Activated CD4-positive, alpha-beta T cell treated with anti-CD3 and anti-CD28 coated beads, Interleukin-2, amount 10 ng/mL, durations not matched to agents 7 days and 5 days (primary cell): ENCODE data around the gene PCED1B. TPM values are rescaled to one million over a fixed set of nuclear protein-coding genes. Genes with fewer than 3 reads are reported as not detected.

Experiments used
- CTCF ChIA-PET: fragments of 350-600 bp; sonication (Branson Sonifier 250); formaldehyde crosslinking; loops from one replicate; lab custom pipeline; 2021; ENCODE audit warnings: antibody characterized with exemption; lab: Charles Lee
- POLR2A ChIA-PET: fragments of 350-600 bp; sonication (Branson Sonifier 250); formaldehyde crosslinking; loops from one replicate; lab custom pipeline; 2021; ENCODE audit warnings: antibody characterized with exemption; lab: Charles Lee
- DNase-seq: peaks from one replicate; pipeline ENCODE4 v3.0.0-alpha.2; 2020
- H3K27ac Mint-ChIP-seq: one replicate; pipeline ENCODE4 v1.8.0; 2021; ENCODE audit warnings: mild to moderate bottlenecking, moderate library complexity, mixed read lengths
- H3K27me3 Mint-ChIP-seq: one replicate; pipeline ENCODE4 v1.8.0; 2021; ENCODE audit warnings: mixed read lengths
- H3K36me3 Mint-ChIP-seq: one replicate; pipeline ENCODE4 v1.8.0; 2021; ENCODE audit warnings: low read depth, mixed read lengths
- H3K4me1 Mint-ChIP-seq: one replicate; pipeline ENCODE4 v1.8.0; 2021; ENCODE audit warnings: mixed read lengths
- H3K4me3 Mint-ChIP-seq: one replicate; pipeline ENCODE4 v1.8.0; 2021; ENCODE audit warnings: mild to moderate bottlenecking, moderate library complexity, mixed read lengths
- H3K9me3 Mint-ChIP-seq: one replicate; pipeline ENCODE4 v1.8.0; 2021; ENCODE audit warnings: mixed read lengths
- total RNA-seq, 2 experiments: library from RNA; stranded (reverse); gene quantifications; one replicate each; pipeline ENCODE4 v1.2.3, GENCODE V29; 2021

Gene PCED1B
- total RNA-seq, 2 experiments from 2014 or later = 58.7 to 59.7 TPM

DNA sequence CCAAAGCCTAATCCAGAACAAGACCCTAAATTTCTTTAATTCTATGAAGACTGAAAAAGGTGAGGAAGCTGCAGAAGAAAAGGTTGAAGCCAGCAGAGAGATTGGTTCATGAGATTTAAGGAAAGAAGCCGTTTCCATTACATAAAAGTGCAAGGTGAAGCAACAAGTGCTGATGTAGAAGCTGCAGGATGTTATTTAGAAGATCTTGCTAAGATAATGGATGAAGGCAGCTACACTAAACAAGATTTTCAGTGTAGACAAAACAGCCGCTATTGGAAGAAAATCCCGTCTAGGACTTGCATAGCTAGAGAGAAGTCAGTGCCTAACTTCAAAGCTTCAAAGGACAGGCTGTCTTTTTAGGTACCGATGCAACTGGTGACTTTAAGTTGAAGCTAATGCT is 65.8 kb downstream of the PCED1B start:
- Mint-ChIP-seq H3K4me1 (peaks cover 16% of the 10 kb centered on the region), H3K27ac (no peak overlapping the region), H3K9me3 (peaks cover 14% of the 10 kb centered on the region), H3K36me3 (peaks cover 40% of the 10 kb centered on the region), H3K27me3 (no peaks in the 10 kb centered on the region), H3K4me3 (no peak overlapping the region)
- no peak for DNase-seq
- ChIA-PET CTCF (interaction anchor here (0.8 kb wide), 1 partner anchor 10 kb away, joined by 3 read pairs; no protein-coding TSS in a partner anchor), POLR2A (interaction anchor here (0.7 kb wide), 1 partner anchor 268 kb away, joined by 5 read pairs; no protein-coding TSS in a partner anchor)

DNA sequence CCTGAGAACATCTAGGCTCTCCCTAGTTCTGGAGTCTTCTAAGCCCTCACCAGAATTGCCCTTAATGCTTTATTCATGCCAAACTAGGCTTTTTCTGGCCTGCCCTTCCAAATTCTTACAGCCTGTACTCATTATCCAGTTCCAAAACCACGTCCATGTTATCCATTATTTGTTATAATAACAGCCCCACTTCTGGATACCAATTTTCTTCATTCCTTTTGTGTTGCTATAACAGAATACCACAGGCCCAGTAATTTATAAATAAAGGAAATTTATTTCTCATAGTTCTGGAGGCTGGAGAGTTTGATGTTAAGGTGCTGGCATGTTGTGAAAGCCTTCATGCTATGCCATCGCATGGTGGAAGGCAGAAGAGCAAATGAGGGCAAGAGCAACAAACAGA is 68.3 kb downstream of the PCED1B start:
- Mint-ChIP-seq H3K4me1 (peaks cover 16% of the 10 kb centered on the region), H3K4me3 (no peak overlapping the region), H3K27me3 (no peaks in the 10 kb centered on the region), H3K36me3 (peaks cover 37% of the 10 kb centered on the region), H3K9me3 (peaks cover 16% of the 10 kb centered on the region), H3K27ac (no peak overlapping the region)
- CTCF ChIA-PET = no interaction called here
- DNase-seq = no peak
- POLR2A ChIA-PET = no interaction called here

GRCh38 chr12:47149146-47149545 is 69.7 kb downstream of the PCED1B start:
- H3K36me3 Mint-ChIP-seq = peaks cover 37% of the 10 kb centered on the region
- DNase-seq = no peak
- POLR2A ChIA-PET = no interaction called here
- H3K4me1 Mint-ChIP-seq = peaks cover 16% of the 10 kb centered on the region
- CTCF ChIA-PET = interaction anchor here (0.7 to 1.4 kb wide), 2 partner anchors 16 to 177 kb away, joined by 3 read pairs; no protein-coding TSS in a partner anchor
- H3K27me3 Mint-ChIP-seq = no peaks in the 10 kb centered on the region
- peaks cover 16% of the 10 kb centered on the region for H3K9me3 Mint-ChIP-seq
- no peak overlapping the region for H3K4me3 Mint-ChIP-seq
- H3K27ac Mint-ChIP-seq = no peak overlapping the region

- peaks cover 13% of the 10 kb centered on the region for H3K9me3 Mint-ChIP-seq
- DNase-seq = no peak
- H3K36me3 Mint-ChIP-seq = peaks cover 28% of the 10 kb centered on the region
- no peak overlapping the region for H3K4me3 Mint-ChIP-seq
- H3K27ac Mint-ChIP-seq = no peak overlapping the region
- H3K27me3 Mint-ChIP-seq = no peaks in the 10 kb centered on the region
- CTCF ChIA-PET = no interaction called here
- peaks cover 7% of the 10 kb centered on the region for H3K4me1 Mint-ChIP-seq
- POLR2A ChIA-PET = no interaction called here
Measured at GRCh38 chr12:47152095-47152494, 72.7 kb downstream of the PCED1B start.

DNA sequence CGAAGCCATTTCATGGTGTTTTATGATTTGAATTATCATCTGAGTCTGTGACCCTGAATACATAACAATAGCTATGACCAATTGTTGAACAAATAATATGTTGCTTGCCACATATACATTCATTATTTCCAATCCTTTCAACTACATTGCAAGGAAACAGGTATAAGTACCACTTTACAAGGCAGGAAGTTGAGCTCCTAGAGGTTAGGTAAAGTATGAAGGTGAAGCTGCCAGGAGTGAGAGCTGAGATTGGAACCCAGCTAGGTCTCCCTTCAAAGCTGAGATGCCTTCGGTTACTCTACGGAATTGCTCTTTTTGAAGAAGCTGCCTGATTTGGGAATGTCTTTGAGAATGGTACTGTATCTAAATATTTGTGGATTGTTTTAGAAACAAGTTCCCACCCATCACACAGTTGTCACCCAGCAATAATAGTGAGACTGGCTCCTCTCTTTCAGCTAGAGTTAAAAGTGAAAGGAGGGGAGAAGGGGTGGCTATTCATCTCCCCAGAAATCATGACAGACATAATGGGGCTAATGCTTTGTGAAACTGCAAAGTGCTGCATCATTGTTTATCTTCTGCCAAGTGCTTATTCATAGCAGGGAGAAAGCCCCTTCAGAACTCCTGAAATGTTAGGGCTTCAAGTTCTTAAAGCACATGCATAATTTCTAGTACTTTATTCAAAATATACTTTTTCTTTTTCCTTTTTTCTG is 76.2 kb downstream of the PCED1B start:
- peaks cover 16% of the 10 kb centered on the region for H3K9me3 Mint-ChIP-seq
- no peak for DNase-seq
- H3K4me3 Mint-ChIP-seq = no peak overlapping the region
- ChIA-PET POLR2A (no interaction called here), CTCF (no interaction called here)
- H3K4me1 Mint-ChIP-seq = peaks cover 7% of the 10 kb centered on the region
- H3K27me3 Mint-ChIP-seq = no peaks in the 10 kb centered on the region
- no peak overlapping the region for H3K27ac Mint-ChIP-seq
- peaks cover 32% of the 10 kb centered on the region for H3K36me3 Mint-ChIP-seq

GRCh38 chr12:47156167-47156736 is 76.8 kb downstream of the PCED1B start:
- CTCF ChIA-PET = interaction anchor here (0.6 to 1.4 kb wide), 4 partner anchors 9 to 231 kb away, joined by 4 read pairs; no protein-coding TSS in a partner anchor
- no peak for DNase-seq
- no peaks in the 10 kb centered on the region for H3K27me3 Mint-ChIP-seq
- peaks cover 37% of the 10 kb centered on the region for H3K36me3 Mint-ChIP-seq
- peaks cover 10% of the 10 kb centered on the region for H3K4me1 Mint-ChIP-seq
- POLR2A ChIA-PET = no interaction called here
- H3K27ac Mint-ChIP-seq = no peak overlapping the region
- H3K4me3 Mint-ChIP-seq = no peak overlapping the region
- H3K9me3 Mint-ChIP-seq = peaks cover 21% of the 10 kb centered on the region

DNA sequence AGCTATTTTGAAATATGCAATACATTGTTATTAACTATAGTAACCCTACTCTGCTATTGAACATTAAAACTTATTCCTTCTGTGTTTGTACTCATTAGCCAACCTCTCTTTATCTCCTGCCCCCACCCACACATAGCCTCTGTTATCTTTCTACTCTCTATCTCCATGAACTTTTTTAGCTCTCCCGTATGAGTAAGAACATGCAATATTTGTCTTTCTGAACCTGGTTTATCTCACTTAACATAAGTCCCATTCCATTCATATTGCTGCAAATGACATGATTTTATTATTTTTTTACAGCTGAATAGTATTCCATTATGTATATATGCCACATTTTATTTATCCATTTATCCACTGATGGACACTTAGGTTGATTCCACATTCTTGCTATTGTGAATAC is 79.4 kb downstream of the PCED1B start:
- CTCF ChIA-PET = interaction anchor here (1.5 kb wide), 1 partner anchor 34 kb away, joined by 3 read pairs; no protein-coding TSS in a partner anchor
- Mint-ChIP-seq H3K27ac (no peak overlapping the region), H3K4me1 (peaks cover 11% of the 10 kb centered on the region), H3K27me3 (no peaks in the 10 kb centered on the region), H3K36me3 (peaks cover 53% of the 10 kb centered on the region), H3K9me3 (peaks cover 26% of the 10 kb centered on the region), H3K4me3 (no peak overlapping the region)
- POLR2A ChIA-PET = no interaction called here
- no peak for DNase-seq

- ChIA-PET POLR2A (interaction anchor here (0.6 kb wide), 1 partner anchor 50 kb away, joined by 3 read pairs; no protein-coding TSS in a partner anchor), CTCF (no interaction called here)
- H3K4me3 Mint-ChIP-seq = no peak overlapping the region
- H3K36me3 Mint-ChIP-seq = peaks cover 53% of the 10 kb centered on the region
- DNase-seq = no peak
- peaks cover 26% of the 10 kb centered on the region for H3K9me3 Mint-ChIP-seq
- no peak overlapping the region for H3K27ac Mint-ChIP-seq
- peaks cover 11% of the 10 kb centered on the region for H3K4me1 Mint-ChIP-seq
- H3K27me3 Mint-ChIP-seq = no peaks in the 10 kb centered on the region
Measured at GRCh38 chr12:47159348-47159747, 79.9 kb downstream of the PCED1B start.

GRCh38 chr12:47160316-47161244 is 81.2 kb downstream of the PCED1B start:
- ChIA-PET CTCF (no interaction called here), POLR2A (no interaction called here)
- H3K27ac Mint-ChIP-seq = no peak overlapping the region
- DNase-seq = no peak
- no peak overlapping the region for H3K4me3 Mint-ChIP-seq
- peaks cover 26% of the 10 kb centered on the region for H3K9me3 Mint-ChIP-seq
- peaks cover 59% of the 10 kb centered on the region for H3K36me3 Mint-ChIP-seq
- H3K4me1 Mint-ChIP-seq = peaks cover 11% of the 10 kb centered on the region
- H3K27me3 Mint-ChIP-seq = no peaks in the 10 kb centered on the region

- H3K4me1 Mint-ChIP-seq = peaks cover 4% of the 10 kb centered on the region
- H3K9me3 Mint-ChIP-seq = peaks cover 24% of the 10 kb centered on the region
- no peak for DNase-seq
- no peak overlapping the region for H3K4me3 Mint-ChIP-seq
- ChIA-PET CTCF (no interaction called here), POLR2A (no interaction called here)
- H3K27me3 Mint-ChIP-seq = no peaks in the 10 kb centered on the region
- peaks cover 68% of the 10 kb centered on the region for H3K36me3 Mint-ChIP-seq
- H3K27ac Mint-ChIP-seq = no peak overlapping the region
Measured at GRCh38 chr12:47164116-47164515, 84.7 kb downstream of the PCED1B start.

GRCh38 chr12:47164724-47165439 is 85.5 kb downstream of the PCED1B start:
- no peak for DNase-seq
- Mint-ChIP-seq H3K27ac (no peak overlapping the region), H3K9me3 (peaks cover 16% of the 10 kb centered on the region), H3K27me3 (no peaks in the 10 kb centered on the region), H3K4me3 (no peak overlapping the region), H3K36me3 (peaks cover 60% of the 10 kb centered on the region), H3K4me1 (peaks cover 4% of the 10 kb centered on the region)
- CTCF ChIA-PET = interaction anchor here (0.6 to 1.5 kb wide), 4 partner anchors 8 to 52 kb away, joined by 3 to 4 read pairs (median 4); no protein-coding TSS in a partner anchor
- POLR2A ChIA-PET = no interaction called here

DNA sequence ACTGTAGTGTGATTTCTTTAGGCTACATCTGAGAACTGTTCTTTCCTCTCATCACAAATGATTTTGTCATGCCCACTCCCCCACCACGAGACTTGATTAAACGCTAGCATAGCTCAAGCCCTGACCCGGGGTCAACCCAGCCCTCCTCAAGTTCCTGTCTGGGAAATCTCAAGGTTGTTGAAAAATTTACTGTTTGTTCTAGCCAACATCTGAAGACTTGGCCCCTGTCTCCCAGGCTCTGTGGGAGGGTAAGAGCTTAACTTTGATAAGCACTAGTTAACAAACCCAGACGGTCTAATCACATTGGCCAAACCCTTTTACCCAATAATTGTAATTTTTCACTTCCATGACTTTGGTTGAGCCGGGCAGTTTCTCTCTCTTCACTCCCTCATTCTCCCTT is 86.5 kb downstream of the PCED1B start:
- Mint-ChIP-seq H3K27me3 (no peaks in the 10 kb centered on the region), H3K36me3 (peaks cover 60% of the 10 kb centered on the region), H3K9me3 (peaks cover 17% of the 10 kb centered on the region), H3K4me1 (peaks cover 1% of the 10 kb centered on the region), H3K4me3 (no peak overlapping the region), H3K27ac (no peak overlapping the region)
- DNase-seq = no peak
- ChIA-PET POLR2A (no interaction called here), CTCF (interaction anchor here (1.1 to 1.5 kb wide), 4 partner anchors 9 to 94 kb away, joined by 3 to 4 read pairs (median 3); no protein-coding TSS in a partner anchor)
